Endothelial cell (in vitro differentiated cells): Measurements from ENCODE around the gene TMEM178B. TPM values are rescaled to one million over a fixed set of nuclear protein-coding genes. Genes with fewer than 3 reads are reported as not detected.

Experiments
- DNase-seq: peaks from one replicate; pipeline ENCODE4 v3.0.0; 2021; ENCODE audit warnings: low spot score
- H3K27ac Mint-ChIP-seq: one replicate; pipeline ENCODE4 v1.8.0; 2021; ENCODE audit warnings: mixed read lengths, inconsistent platforms; ENCODE audit not compliant: unreplicated experiment
- H3K27me3 Mint-ChIP-seq: one replicate; pipeline ENCODE4 v1.8.0; 2021; ENCODE audit warnings: mild to moderate bottlenecking, moderate library complexity, mixed read lengths, inconsistent platforms; ENCODE audit not compliant: unreplicated experiment
- H3K36me3 Mint-ChIP-seq: one replicate; pipeline ENCODE4 v1.8.0; 2021; ENCODE audit warnings: mild to moderate bottlenecking, low read depth, mixed read lengths, inconsistent platforms; ENCODE audit not compliant: unreplicated experiment
- H3K4me1 Mint-ChIP-seq: one replicate; pipeline ENCODE4 v1.8.0; 2021; ENCODE audit warnings: mild to moderate bottlenecking, mixed read lengths, inconsistent platforms; ENCODE audit not compliant: unreplicated experiment
- H3K4me3 Mint-ChIP-seq: one replicate; pipeline ENCODE4 v1.8.0; 2021; ENCODE audit warnings: mild to moderate bottlenecking, mixed read lengths, inconsistent platforms; ENCODE audit not compliant: unreplicated experiment
- H3K9me3 Mint-ChIP-seq: one replicate; pipeline ENCODE4 v1.8.0; 2021; ENCODE audit warnings: mixed read lengths, inconsistent platforms; ENCODE audit not compliant: unreplicated experiment
- total RNA-seq: library from RNA; stranded (reverse); fragmentation: NEBNext Ultra II Directional; extraction: Animal tissue kit (Norgen Biotek cat#: 25700); gene quantifications from one replicate; pipeline ENCODE4 v1.2.1, GENCODE V29; 2021; ENCODE audit not compliant: unreplicated experiment
- TF ChIP-seq, protein P1 (sequence below): fragments of 200-600 bp; sonication (generic); IDR thresholded peaks from one replicate; pipeline ENCODE4 v1.5.0; 2021; ENCODE audit warnings: antibody characterized with exemption; ENCODE audit not compliant: unreplicated experiment

The TMEM178B gene
- total RNA-seq, 1 donor from 2014 or later, result 0.28 TPM

DNA sequence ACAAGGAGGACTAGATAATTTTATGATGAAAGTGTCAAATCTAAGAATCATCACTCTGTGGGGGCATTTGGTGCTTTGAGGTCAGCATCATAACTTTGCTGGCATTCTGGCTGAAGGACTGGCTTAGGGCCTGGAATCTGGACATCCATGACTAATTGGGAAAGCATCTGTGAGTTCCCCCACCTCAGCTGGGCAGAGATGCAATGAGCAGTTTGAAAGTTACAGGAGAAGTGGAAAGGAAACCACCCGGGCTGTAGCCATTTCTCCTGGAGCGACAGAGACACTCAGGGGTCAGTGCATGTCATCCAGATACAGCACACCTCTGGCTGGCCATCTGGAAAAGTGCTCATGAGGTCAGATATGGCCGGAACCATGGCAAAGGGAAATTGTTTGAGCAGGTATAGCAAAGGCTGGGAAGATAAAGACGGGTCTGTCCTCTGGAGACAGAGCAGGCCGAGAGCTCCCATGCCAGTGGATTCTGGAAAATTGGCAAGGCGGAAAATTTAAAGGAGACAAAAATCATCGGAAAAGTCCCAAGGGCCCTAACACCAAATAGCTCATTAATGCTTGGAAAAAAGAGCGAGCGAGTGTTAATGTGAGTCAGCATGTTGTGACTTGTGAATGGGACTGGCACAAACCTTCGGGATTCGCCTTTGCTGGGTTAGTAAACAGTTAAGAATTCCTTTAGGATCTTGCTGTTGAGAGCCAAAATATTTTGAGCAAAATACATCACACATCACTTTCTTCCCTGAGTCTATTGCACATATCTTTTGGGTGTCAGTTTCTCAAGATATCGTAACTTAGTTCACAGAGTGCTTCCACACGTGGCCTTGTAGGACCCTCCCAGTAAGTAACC lies 288.9 kb downstream of the TMEM178B start:
- no peak overlapping the region for H3K27ac Mint-ChIP-seq
- peaks cover 4% of the 10 kb centered on the region for H3K27me3 Mint-ChIP-seq
- DNase-seq, result no peak
- TF ChIP-seq, protein P1, sequence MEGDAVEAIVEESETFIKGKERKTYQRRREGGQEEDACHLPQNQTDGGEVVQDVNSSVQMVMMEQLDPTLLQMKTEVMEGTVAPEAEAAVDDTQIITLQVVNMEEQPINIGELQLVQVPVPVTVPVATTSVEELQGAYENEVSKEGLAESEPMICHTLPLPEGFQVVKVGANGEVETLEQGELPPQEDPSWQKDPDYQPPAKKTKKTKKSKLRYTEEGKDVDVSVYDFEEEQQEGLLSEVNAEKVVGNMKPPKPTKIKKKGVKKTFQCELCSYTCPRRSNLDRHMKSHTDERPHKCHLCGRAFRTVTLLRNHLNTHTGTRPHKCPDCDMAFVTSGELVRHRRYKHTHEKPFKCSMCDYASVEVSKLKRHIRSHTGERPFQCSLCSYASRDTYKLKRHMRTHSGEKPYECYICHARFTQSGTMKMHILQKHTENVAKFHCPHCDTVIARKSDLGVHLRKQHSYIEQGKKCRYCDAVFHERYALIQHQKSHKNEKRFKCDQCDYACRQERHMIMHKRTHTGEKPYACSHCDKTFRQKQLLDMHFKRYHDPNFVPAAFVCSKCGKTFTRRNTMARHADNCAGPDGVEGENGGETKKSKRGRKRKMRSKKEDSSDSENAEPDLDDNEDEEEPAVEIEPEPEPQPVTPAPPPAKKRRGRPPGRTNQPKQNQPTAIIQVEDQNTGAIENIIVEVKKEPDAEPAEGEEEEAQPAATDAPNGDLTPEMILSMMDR, result no peak
- no peaks in the 10 kb centered on the region for H3K36me3 Mint-ChIP-seq
- H3K4me3 Mint-ChIP-seq, result no peak overlapping the region
- H3K4me1 Mint-ChIP-seq, result peaks cover 9% of the 10 kb centered on the region
- no peaks in the 10 kb centered on the region for H3K9me3 Mint-ChIP-seq

DNA sequence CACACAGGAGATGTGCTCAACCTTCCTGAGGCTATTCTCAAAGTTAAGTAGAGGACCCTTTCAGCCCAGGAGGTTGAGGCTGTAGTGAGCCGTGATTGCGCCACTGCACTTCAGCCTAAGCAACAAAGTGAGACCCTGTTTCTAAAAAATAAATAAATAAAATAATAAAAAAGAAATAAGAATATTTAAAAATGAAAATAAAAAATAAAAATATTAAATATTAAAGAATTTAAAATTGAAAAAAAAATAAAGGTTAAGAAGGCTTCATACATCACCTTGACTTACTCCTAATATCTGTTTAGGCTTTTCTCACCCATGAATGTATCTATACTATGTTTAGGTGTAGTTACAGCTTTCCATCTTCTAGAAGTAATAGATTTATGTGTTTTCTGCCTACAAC lies 289.9 kb downstream of the TMEM178B start:
- Mint-ChIP-seq H3K4me3 (no peak overlapping the region), H3K27ac (no peak overlapping the region), H3K27me3 (peaks cover 4% of the 10 kb centered on the region), H3K9me3 (no peaks in the 10 kb centered on the region), H3K4me1 (peaks cover 9% of the 10 kb centered on the region), H3K36me3 (no peaks in the 10 kb centered on the region)
- TF ChIP-seq, protein P1, result no peak
- no peak for DNase-seq

DNA sequence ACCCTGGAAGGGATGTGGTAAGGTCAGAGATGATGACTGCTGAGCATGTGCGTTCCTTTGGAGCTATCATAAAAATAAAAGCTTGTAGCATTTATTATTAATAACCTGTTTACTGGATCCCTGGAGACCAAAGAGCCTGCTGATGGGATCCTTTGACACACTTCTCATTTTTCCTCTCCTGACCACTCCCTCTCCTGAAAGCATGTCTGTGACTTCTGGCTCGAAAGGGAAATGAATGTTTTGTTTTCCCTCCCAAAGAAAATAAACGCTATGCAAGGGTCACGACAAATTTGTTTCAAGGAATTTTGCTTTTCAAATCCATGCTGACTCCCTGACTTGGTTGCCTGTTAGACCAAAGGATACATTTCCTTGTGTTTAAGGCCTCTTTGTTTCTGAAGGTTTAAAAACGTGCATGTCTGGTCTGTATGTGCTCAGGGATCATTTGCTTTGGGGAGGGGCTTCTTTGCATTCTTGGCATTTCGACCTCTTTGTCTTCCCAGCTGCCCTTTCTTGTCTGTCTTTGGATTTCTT lies 292.3 kb downstream of the TMEM178B start:
- no peak for DNase-seq
- Mint-ChIP-seq H3K27me3 (peaks cover 1% of the 10 kb centered on the region), H3K4me3 (no peak overlapping the region), H3K36me3 (no peaks in the 10 kb centered on the region), H3K9me3 (no peaks in the 10 kb centered on the region), H3K27ac (peak overlapping the region; percentile 34), H3K4me1 (peaks cover 7% of the 10 kb centered on the region)
- TF ChIP-seq, protein P1, result no peak

DNA sequence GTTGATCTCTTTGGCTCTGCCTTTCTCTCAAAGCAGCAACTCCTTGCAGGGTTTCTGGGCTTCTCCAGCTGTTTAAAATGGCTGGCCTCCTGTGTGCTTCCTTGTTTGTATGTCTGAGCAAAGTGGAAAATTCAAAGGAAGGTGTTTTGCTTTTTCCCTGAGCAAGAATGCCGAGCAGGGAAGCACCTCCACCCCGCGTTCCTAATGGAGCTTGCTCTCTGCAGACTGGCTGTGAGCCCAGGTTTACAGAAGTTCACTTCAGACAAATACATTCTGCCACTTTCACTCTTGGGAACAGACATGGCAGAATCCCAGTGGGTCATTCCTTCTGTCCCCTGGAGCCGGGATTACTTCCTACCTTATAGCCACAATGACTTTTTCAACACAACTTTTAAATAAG lies 295.6 kb downstream of the TMEM178B start:
- Mint-ChIP-seq H3K27me3 (peaks cover 1% of the 10 kb centered on the region), H3K4me1 (peaks cover 7% of the 10 kb centered on the region), H3K9me3 (no peaks in the 10 kb centered on the region), H3K4me3 (no peak overlapping the region), H3K27ac (no peak overlapping the region), H3K36me3 (no peaks in the 10 kb centered on the region)
- TF ChIP-seq, protein P1, result no peak
- DNase-seq, result no peak

DNA sequence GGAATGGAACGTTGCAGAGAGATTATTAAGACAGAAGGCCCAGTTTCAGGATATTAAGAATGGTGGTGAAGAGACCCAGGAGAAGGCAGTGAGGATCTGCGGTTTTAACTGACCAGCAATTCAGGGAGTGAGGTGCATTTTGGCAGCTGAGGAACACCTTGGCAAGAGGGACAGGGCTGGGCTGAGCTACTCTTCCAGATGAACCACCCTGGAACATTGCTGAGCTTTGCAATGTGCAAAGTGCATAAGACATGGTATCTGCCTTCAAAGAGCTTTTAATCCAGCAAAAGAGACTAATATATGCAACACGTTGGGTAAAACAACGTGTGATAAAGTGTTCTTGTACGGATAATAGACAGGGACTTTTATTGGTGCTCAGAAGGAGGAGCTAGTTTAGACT lies 296.3 kb downstream of the TMEM178B start:
- H3K27ac Mint-ChIP-seq, result no peak overlapping the region
- H3K4me1 Mint-ChIP-seq, result peaks cover 7% of the 10 kb centered on the region
- TF ChIP-seq, protein P1, result no peak

More for the DNA sequence above, 296.3 kb downstream of the TMEM178B start:
- no peak overlapping the region for H3K4me3 Mint-ChIP-seq
- H3K36me3 Mint-ChIP-seq, result no peaks in the 10 kb centered on the region
- DNase-seq, result no peak
- peaks cover 2% of the 10 kb centered on the region for H3K27me3 Mint-ChIP-seq
- H3K9me3 Mint-ChIP-seq, result no peaks in the 10 kb centered on the region
